Liver (tissue), 3 donors: ENCODE measurements around the gene ARHGAP30.
"Not testable (repeated sequence)": the region's sequence is repeated elsewhere in the genome, so short reads cannot be mapped to it uniquely, and the experiment has no call there.

Source experiments
- GABPA ChIP-seq, 2 donors: IDR thresholded peaks in 1 of 2; conservative IDR thresholded peaks in 1 of 2; 2 replicates each; pipeline ENCODE4 v1.6.1; 2016; ENCODE audit warnings: antibody characterized with exemption in 2 of 2, mild to moderate bottlenecking in 1 of 2, moderate library complexity in 1 of 2
- JUND ChIP-seq, 2 donors: IDR thresholded peaks; 2 replicates each; pipeline ENCODE4 v1.6.1; 2016; ENCODE audit warnings: antibody characterized with exemption in 2 of 2
- REST ChIP-seq: IDR thresholded peaks from 2 replicates; pipeline ENCODE4 v1.6.1; 2016; ENCODE audit warnings: antibody characterized with exemption, mild to moderate bottlenecking
- SP1 ChIP-seq: IDR thresholded peaks from 2 replicates; pipeline ENCODE4 v1.6.1; 2018; ENCODE audit warnings: antibody characterized with exemption, mild to moderate bottlenecking
- TAF1 ChIP-seq: conservative IDR thresholded peaks from 2 replicates; pipeline ENCODE4 v1.6.1; 2016; ENCODE audit warnings: antibody characterized with exemption, mild to moderate bottlenecking
- YY1 ChIP-seq: IDR thresholded peaks from 2 replicates; pipeline ENCODE4 v1.6.1; 2016; ENCODE audit warnings: antibody characterized with exemption, mild to moderate bottlenecking
- TF ChIP-seq, protein P1 (sequence below): fragments of 150-350 bp; IDR thresholded peaks from 2 replicates; pipeline ENCODE4 v1.5.1; 2017; ENCODE audit warnings: improper control_type of control experiment, low read depth, low read length; ENCODE audit not compliant: missing input control
- donor health status: healthy.
- donor health status: healthy.

DNA sequence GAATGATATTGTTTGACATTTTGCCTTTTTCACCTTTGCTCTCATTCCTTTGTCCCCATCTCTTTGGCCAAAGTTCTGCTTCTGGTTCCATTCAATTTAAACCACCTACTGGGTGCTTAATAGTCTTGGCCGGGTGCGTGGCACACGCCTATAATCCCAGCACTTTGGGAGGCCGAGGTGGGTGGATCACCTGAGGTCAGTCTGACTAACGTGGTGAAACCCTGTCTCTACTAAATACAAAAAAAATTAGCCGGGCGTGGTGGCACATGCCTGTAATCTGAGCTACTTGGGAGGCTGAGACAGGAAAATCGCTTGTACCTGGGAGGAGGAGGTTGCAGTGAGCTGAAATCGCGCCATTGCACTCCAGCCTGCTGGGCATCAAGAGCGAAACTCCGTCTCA is 47.3 kb downstream of the ARHGAP30 start:
- not testable (repeated sequence) for TF ChIP-seq YY1; TAF1; REST; GABPA (IDR thresholded peaks at IDR 0.05 in 1 of 2, conservative IDR thresholded peaks at IDR 0.05 in 1 of 2); SP1; JUND (IDR thresholded peaks at IDR 0.05)
- TF ChIP-seq, protein P1, sequence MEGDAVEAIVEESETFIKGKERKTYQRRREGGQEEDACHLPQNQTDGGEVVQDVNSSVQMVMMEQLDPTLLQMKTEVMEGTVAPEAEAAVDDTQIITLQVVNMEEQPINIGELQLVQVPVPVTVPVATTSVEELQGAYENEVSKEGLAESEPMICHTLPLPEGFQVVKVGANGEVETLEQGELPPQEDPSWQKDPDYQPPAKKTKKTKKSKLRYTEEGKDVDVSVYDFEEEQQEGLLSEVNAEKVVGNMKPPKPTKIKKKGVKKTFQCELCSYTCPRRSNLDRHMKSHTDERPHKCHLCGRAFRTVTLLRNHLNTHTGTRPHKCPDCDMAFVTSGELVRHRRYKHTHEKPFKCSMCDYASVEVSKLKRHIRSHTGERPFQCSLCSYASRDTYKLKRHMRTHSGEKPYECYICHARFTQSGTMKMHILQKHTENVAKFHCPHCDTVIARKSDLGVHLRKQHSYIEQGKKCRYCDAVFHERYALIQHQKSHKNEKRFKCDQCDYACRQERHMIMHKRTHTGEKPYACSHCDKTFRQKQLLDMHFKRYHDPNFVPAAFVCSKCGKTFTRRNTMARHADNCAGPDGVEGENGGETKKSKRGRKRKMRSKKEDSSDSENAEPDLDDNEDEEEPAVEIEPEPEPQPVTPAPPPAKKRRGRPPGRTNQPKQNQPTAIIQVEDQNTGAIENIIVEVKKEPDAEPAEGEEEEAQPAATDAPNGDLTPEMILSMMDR: not testable (repeated sequence)
